HepG2 (cell line): ENCODE data around the gene SQSTM1.

Source experiments
- CC2D1A ChIP-seq: sonication (generic); formaldehyde crosslinking; IDR thresholded peaks from 2 replicates; pipeline ENCODE4 v1.8.1; 2023; ENCODE audit warnings: mild to moderate bottlenecking, missing genetic modification reagents
- CSRNP1 ChIP-seq: sonication (generic); formaldehyde crosslinking; IDR thresholded peaks from 2 replicates; pipeline ENCODE4 v1.8.1; 2023; ENCODE audit warnings: mild to moderate bottlenecking, missing genetic modification reagents
- ETV6 ChIP-seq: sonication (generic); formaldehyde crosslinking; conservative IDR thresholded peaks from 2 replicates; pipeline ENCODE4 v1.4.0; 2020; ENCODE audit warnings: missing genetic modification reagents
- KAT7 ChIP-seq: IDR thresholded peaks from 2 replicates; pipeline ENCODE4 v1.6.1; 2018; ENCODE audit warnings: borderline replicate concordance, missing compliant biosample characterization
- MAFG ChIP-seq: sonication (generic); formaldehyde crosslinking; IDR thresholded peaks from 2 replicates; pipeline ENCODE4 v1.5.1; 2020; ENCODE audit warnings: mild to moderate bottlenecking, missing genetic modification reagents
- PAWR ChIP-seq: sonication (generic); formaldehyde crosslinking; IDR thresholded peaks from 2 replicates; pipeline ENCODE4 v1.4.0; 2020; ENCODE audit warnings: missing genetic modification reagents, mild to moderate bottlenecking, borderline replicate concordance
- POLR2A ChIP-seq, 2 experiments: IDR thresholded peaks; 2 replicates each; pipeline ENCODE4 v1.6.1; 2011; ENCODE audit warnings: low read depth in 2 of 2, low read length in 2 of 2, mild to moderate bottlenecking in 1 of 2, moderate library complexity in 1 of 2; ENCODE audit not compliant: insufficient read depth in 1 of 2
- ZNF772 ChIP-seq: sonication (generic); formaldehyde crosslinking; IDR thresholded peaks from 2 replicates; pipeline ENCODE4 v1.5.0; 2020; ENCODE audit warnings: mild to moderate bottlenecking, missing genetic modification reagents

GRCh38 chr5:179862891-179863290 lies 42.2 kb downstream of the SQSTM1 start:
- TF ChIP-seq ZNF772 (no peak), POLR2A (IDR thresholded peaks at IDR 0.05; ENCODE audit: insufficient read depth in 1 of 2, low read depth in 2 of 2, low read length in 2 of 2) (no peak), PAWR (CRISPR knock-in tag) (no peak), CC2D1A (CRISPR knock-in tag) (no peak), ETV6 (CRISPR knock-in tag) (no peak), KAT7 (CRISPR knock-in tag) (no peak), MAFG (CRISPR knock-in tag) (no peak), CSRNP1 (CRISPR knock-in tag) (no peak)
